HT1080 (cell line): ENCODE measurements around the gene ACHE. TPM values are rescaled to one million over a fixed set of nuclear protein-coding genes. Genes with fewer than 3 reads are reported as not detected.
"Not testable (repeated sequence)": the region's sequence is repeated elsewhere in the genome, so short reads cannot be mapped to it uniquely, and the experiment has no call there.

Experiments
- DNase-seq: peaks from one replicate; pipeline ENCODE4 v3.0.0-alpha.2; 2015; ENCODE audit warnings: low read depth
- small RNA-seq: library from RNA; depleted of rRNA; stranded (forward); fragments of <200 nt; gene quantifications from one replicate; pipeline ENCODE3, GENCODE V24; 2014
- total RNA-seq: library from RNA; depleted of rRNA; stranded (reverse); fragments of >200 nt; shearing (Covaris generic); gene quantifications from 2 replicates; pipeline ENCODE4 v1.2.3, GENCODE V29; 2014; rRNA removed

The ACHE gene
- total RNA-seq, 1 experiment from 2014 or later, result not detected

- no peak for DNase-seq
Observed at GRCh38 chr7:100864263-100864845, 31.3 kb downstream of the ACHE start.

GRCh38 chr7:100863406-100863950, 32.2 kb downstream of the ACHE start:
- DNase-seq, result no peak

- no peak for DNase-seq
Observed at GRCh38 chr7:100861616-100861985, 34.1 kb downstream of the ACHE start.

- DNase-seq, result no peak
Observed at GRCh38 chr7:100860702-100861615, 34.7 kb downstream of the ACHE start.

GRCh38 chr7:100859856-100860255, 35.8 kb downstream of the ACHE start:
- DNase-seq, result no peak

GRCh38 chr7:100856871-100857282, 38.8 kb downstream of the ACHE start:
- DNase-seq, result no peak

GRCh38 chr7:100855515-100855914, 40.2 kb downstream of the ACHE start:
- no peak for DNase-seq

GRCh38 chr7:100854899-100855298, 40.8 kb downstream of the ACHE start:
- not testable (repeated sequence) for DNase-seq

- DNase-seq, result no peak
Observed at GRCh38 chr7:100854146-100854895, 41.4 kb downstream of the ACHE start.

- peak; percentile 88 for DNase-seq
Observed at GRCh38 chr7:100852048-100852872, 43.4 kb downstream of the ACHE start, which contains the start of gene SLC12A9. Gene SLC12A9 (plus strand): TSS chr7:100852713. CDS start chr7:100854198, 1,485 bp downstream.

GRCh38 chr7:100847360-100847759, 48.3 kb downstream of the ACHE start:
- DNase-seq, result no peak

GRCh38 chr7:100840470-100841100, 55.1 kb downstream of the ACHE start:
- no peak for DNase-seq

Small RNA genes lying within 50 kb of the gene (small RNA-seq; reads per million reads assigned to genes)
- gene RN7SL549P (not detected), gene RPS29P15 (not detected)

Other genes starting within 250 kb of the ACHE start
- not detected in 2 replicates for gene ACTL6B, start 239.4 kb downstream of the ACHE start, total RNA-seq
- gene GNB2, start 222.1 kb downstream of the ACHE start, total RNA-seq, result 92.6 and 162 TPM in 2 replicates
- gene GIGYF1, start 201.6 kb downstream of the ACHE start, total RNA-seq, result 11.9 and 13.8 TPM in 2 replicates
- 167 and 168 TPM in 2 replicates for gene POP7, start 189.8 kb downstream of the ACHE start, total RNA-seq
- not detected in 2 replicates for gene EPO, start 175.4 kb downstream of the ACHE start, total RNA-seq
- not detected in 2 replicates for gene ZAN, start 162.3 kb downstream of the ACHE start, total RNA-seq
- gene EPHB4, start 68.4 kb downstream of the ACHE start, total RNA-seq, result 37.1 and 39.4 TPM in 2 replicates
- 19.9 and 27.4 TPM in 2 replicates for gene SLC12A9, start 43.2 kb downstream of the ACHE start, total RNA-seq
- gene TRIP6, start 28.5 kb downstream of the ACHE start, total RNA-seq, result 164 and 171 TPM in 2 replicates
- gene SRRT, start 20.8 kb downstream of the ACHE start, total RNA-seq, result 119 and 127 TPM in 2 replicates
- 7.4 and 8.9 TPM in 2 replicates for gene UFSP1, start 6.2 kb downstream of the ACHE start, total RNA-seq
- gene MUC3A, start 53.6 kb upstream of the ACHE start, total RNA-seq, result not detected in 2 replicates
- gene MUC12, start 73.7 kb upstream of the ACHE start, total RNA-seq, result not detected in 2 replicates
- gene MUC17, start 124.2 kb upstream of the ACHE start, total RNA-seq, result not detected in 2 replicates
- 10.8 and 11.4 TPM in 2 replicates for gene TRIM56, start 189.6 kb upstream of the ACHE start, total RNA-seq
- gene SERPINE1, start 231.2 kb upstream of the ACHE start, total RNA-seq, result 179 and 187 TPM in 2 replicates